ENCODE data around the gene SLC7A5.

Gene SLC7A5

GRCh38 chr16:87824991-87825841 lies 44.1 kb downstream of the SLC7A5 start:
- H3K27me3 ChIP-seq (ENCODE audit: insufficient read depth, poor library complexity, severe bottlenecking): no peaks in the 10 kb centered on the region
- peaks cover 13% of the 10 kb centered on the region for H3K4me1 ChIP-seq (ENCODE audit: insufficient read depth, poor library complexity, severe bottlenecking)
- H3K9me3 ChIP-seq (ENCODE audit: severe bottlenecking): no peaks in the 10 kb centered on the region
- peaks cover 8% of the 10 kb centered on the region for H3K36me3 ChIP-seq (ENCODE audit: low read depth)
- TF ChIP-seq CTCF (IDR thresholded peaks at IDR 0.05; ENCODE audit: poor library complexity, severe bottlenecking): no peak
- ATAC-seq (ENCODE audit: low read depth): no peak
- DNase-seq (ENCODE audit: low spot score): peak; percentile 73
- H3K27ac ChIP-seq (ENCODE audit: poor library complexity, severe bottlenecking): peak overlapping the region; percentile 59
- H3K4me3 ChIP-seq (ENCODE audit: severe bottlenecking): no peak overlapping the region

DNA sequence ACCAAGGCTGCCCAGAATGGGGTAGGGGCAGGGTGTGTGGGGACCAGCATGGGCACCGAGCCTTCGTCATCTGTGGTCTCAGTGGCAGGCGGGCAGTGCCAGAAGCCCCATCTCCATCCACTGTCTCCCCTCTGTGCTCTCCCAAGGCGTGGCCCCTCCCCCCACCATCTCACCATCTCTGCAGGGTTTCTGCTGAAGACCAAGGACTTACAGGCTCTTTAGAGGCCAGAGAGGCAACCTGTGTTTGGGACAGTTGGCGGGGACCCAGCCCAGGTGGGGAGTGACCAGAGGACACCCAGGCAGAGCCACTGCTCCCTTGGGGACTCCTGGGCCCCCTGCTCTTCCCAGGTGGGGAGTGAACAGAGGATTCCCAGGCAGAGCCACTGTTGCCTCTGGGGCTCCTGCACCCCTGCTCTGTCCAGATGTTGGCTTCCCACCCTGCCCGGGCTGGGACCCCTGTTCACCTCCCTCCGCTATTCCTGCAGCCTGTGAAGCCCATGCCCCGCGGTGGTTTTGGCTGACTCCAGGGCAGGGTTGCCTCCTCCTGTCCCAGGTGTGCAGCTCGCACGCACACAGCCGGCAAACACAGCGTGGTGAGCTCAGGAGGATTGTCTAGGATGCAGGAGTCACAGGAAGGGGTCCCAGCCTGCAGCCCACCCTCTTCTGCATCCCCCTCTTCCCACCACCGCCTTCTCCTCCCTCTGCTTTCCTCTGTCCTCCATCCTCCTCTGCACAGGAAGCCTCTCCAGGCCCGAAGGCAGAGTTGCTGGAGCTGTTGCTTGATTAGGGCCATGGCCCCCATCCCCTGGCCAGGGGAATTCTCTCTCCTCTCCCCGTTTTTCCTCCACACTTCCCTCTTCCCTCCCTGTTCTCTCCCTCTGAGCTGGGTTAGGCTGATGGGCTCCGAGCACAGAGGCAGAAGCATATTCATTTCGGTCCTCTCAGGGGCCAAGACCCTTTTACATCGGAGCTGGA lies 45.0 kb downstream of the SLC7A5 start:
- no peak overlapping the region for H3K4me3 ChIP-seq (ENCODE audit: severe bottlenecking)
- H3K9me3 ChIP-seq (ENCODE audit: severe bottlenecking): no peaks in the 10 kb centered on the region
- no peaks in the 10 kb centered on the region for H3K27me3 ChIP-seq (ENCODE audit: insufficient read depth, poor library complexity, severe bottlenecking)
- no peak for TF ChIP-seq CTCF (IDR thresholded peaks at IDR 0.05; ENCODE audit: poor library complexity, severe bottlenecking)
- H3K36me3 ChIP-seq (ENCODE audit: low read depth): no peaks in the 10 kb centered on the region
- peak; percentile 74 for DNase-seq (ENCODE audit: low spot score)
- peak; percentile 0; the same call in 1 of the 3 replicates for ATAC-seq (ENCODE audit: low read depth)
- H3K27ac ChIP-seq (ENCODE audit: poor library complexity, severe bottlenecking): peak overlapping the region; percentile 59
- peaks cover 13% of the 10 kb centered on the region for H3K4me1 ChIP-seq (ENCODE audit: insufficient read depth, poor library complexity, severe bottlenecking)

DNA sequence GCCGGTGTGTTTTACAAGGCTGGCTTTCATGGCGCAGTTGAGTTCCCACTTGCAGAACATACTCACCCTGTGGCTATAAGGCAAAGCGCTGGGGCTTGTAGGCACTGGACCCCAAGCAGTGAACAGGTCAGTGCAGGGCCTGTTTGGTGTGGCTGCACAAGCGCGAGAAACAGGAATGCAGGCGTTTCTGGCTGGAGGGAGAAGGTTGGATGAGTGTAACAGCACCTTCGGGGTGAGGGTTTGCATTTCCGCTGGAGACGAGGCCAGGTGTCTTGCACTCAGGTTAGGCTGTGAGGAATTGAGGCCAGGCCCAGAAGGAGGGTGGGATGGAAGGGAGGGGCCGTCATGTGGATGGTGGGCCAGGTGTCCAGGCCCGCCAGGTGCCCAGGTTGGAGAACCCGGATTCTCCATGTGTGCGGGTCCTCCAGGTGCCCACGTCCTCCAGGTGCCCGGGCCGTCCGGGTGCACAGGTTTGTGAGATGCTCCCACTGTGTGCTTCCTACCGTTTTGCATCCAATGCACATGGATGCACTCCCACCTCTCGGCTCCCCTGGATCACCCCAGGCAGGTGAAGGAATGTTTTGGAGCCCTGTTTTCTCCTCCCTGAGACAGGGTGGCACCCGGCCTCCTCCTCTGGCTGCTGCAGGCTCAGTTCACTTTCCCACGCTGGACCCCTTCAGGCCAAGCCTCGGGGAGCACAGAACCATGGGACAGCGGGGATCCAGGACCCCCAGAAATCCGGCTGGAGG lies 46.0 kb downstream of the SLC7A5 start:
- H3K27ac ChIP-seq (ENCODE audit: poor library complexity, severe bottlenecking): peak overlapping the region; percentile 59
- H3K4me3 ChIP-seq (ENCODE audit: severe bottlenecking): no peak overlapping the region
- DNase-seq (ENCODE audit: low spot score) (peak; percentile 75), ATAC-seq (ENCODE audit: low read depth) (peak; percentile 2)
- peaks cover 13% of the 10 kb centered on the region for H3K4me1 ChIP-seq (ENCODE audit: insufficient read depth, poor library complexity, severe bottlenecking)
- H3K36me3 ChIP-seq (ENCODE audit: low read depth): no peaks in the 10 kb centered on the region
- peaks cover 4% of the 10 kb centered on the region for H3K9me3 ChIP-seq (ENCODE audit: severe bottlenecking)
- H3K27me3 ChIP-seq (ENCODE audit: insufficient read depth, poor library complexity, severe bottlenecking): no peaks in the 10 kb centered on the region
- no peak for TF ChIP-seq CTCF (IDR thresholded peaks at IDR 0.05; ENCODE audit: poor library complexity, severe bottlenecking)

DNA sequence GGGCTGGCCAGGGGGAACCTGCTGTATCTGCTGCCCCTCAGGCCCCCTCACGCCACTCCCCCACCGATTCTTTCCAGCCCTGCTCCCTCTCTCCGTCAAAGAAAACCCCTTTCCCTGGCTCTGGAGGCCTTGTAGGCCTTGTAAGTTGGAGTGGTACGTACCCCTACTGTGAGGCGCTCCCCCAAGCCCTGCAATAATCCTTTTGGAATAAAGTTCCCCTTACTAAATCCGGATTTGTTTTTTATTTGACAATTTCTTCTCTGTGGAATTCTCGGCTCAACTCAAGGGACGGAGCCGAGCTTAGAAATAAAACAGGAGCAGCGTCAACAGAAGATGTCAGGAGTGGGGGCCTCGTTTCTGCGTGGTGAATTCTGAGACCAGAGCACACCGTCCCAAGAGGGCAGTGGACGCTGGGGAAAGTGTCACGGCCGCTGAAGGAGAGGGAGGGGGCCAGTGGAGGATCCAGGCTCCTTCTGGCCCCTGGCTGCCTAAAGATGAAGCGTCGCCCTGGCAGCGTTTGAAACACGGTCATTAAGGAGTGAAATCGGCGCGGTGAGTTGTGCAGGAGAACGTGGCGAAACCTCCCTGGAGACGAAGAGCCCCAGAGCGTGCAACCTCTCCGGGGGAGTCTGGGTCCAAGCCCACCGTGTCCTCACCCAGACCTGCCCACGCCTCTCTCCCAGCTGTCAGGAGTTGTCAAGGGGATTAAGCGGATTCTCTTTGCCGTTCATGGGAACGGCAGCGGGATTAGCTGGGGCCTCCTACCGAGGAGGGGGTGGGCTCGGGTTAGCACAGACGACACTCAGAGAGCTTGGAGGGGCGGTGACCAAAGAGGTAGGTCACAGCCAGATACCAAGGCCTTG lies 47.0 kb downstream of the SLC7A5 start:
- no peak for TF ChIP-seq CTCF (IDR thresholded peaks at IDR 0.05; ENCODE audit: poor library complexity, severe bottlenecking)
- DNase-seq (ENCODE audit: low spot score): peak; percentile 57
- H3K4me1 ChIP-seq (ENCODE audit: insufficient read depth, poor library complexity, severe bottlenecking): peaks cover 13% of the 10 kb centered on the region

More for the DNA sequence above, 47.0 kb downstream of the SLC7A5 start:
- H3K9me3 ChIP-seq (ENCODE audit: severe bottlenecking): peaks cover 14% of the 10 kb centered on the region
- H3K36me3 ChIP-seq (ENCODE audit: low read depth): no peaks in the 10 kb centered on the region
- no peak for ATAC-seq (ENCODE audit: low read depth)
- no peaks in the 10 kb centered on the region for H3K27me3 ChIP-seq (ENCODE audit: insufficient read depth, poor library complexity, severe bottlenecking)
- H3K27ac ChIP-seq (ENCODE audit: poor library complexity, severe bottlenecking): peak overlapping the region; percentile 59
- no peak overlapping the region for H3K4me3 ChIP-seq (ENCODE audit: severe bottlenecking)
